HG03280 (cell line): ENCODE results near the gene SEMA3D.

Source experiments
- ATAC-seq: cut with Tn5 transposase; IDR thresholded peaks from one replicate; pipeline ENCODE4 v1.9.1; 2021; ENCODE audit warnings: mild to moderate bottlenecking, moderate library complexity; ENCODE audit not compliant: unreplicated experiment

Gene SEMA3D

GRCh38 chr7:85186521-85187241, at the start of gene SEMA3D:
TSS of gene SEMA3D (minus strand) at chr7:85187056. CDS start at chr7:85121891, 65,165 bp downstream.
- peak; percentile 65 for ATAC-seq

- ATAC-seq: no peak
Measured at GRCh38 chr7:85234730-85235129, 47.9 kb upstream of the SEMA3D start.

- no peak for ATAC-seq
Measured at GRCh38 chr7:85232068-85232467, 45.2 kb upstream of the SEMA3D start.

GRCh38 chr7:85230623-85231022, 43.8 kb upstream of the SEMA3D start:
- ATAC-seq: no peak

GRCh38 chr7:85229544-85229943, 42.7 kb upstream of the SEMA3D start:
- ATAC-seq: no peak

- no peak for ATAC-seq
Measured at GRCh38 chr7:85226361-85227085, 39.7 kb upstream of the SEMA3D start.

- no peak for ATAC-seq
Measured at GRCh38 chr7:85224171-85224570, 37.3 kb upstream of the SEMA3D start.

GRCh38 chr7:85222522-85222921, 35.7 kb upstream of the SEMA3D start:
- ATAC-seq: no peak

GRCh38 chr7:85221796-85222195, 34.9 kb upstream of the SEMA3D start:
- ATAC-seq: no peak

GRCh38 chr7:85220651-85221050, 33.8 kb upstream of the SEMA3D start:
- no peak for ATAC-seq

GRCh38 chr7:85220023-85220422, 33.2 kb upstream of the SEMA3D start:
- ATAC-seq: no peak

GRCh38 chr7:85217085-85217484, 30.2 kb upstream of the SEMA3D start:
- ATAC-seq: no peak

GRCh38 chr7:85215098-85215497, 28.2 kb upstream of the SEMA3D start:
- ATAC-seq: no peak

GRCh38 chr7:85213500-85213899, 26.6 kb upstream of the SEMA3D start:
- no peak for ATAC-seq

- ATAC-seq: no peak
Measured at GRCh38 chr7:85205754-85206153, 18.9 kb upstream of the SEMA3D start.

GRCh38 chr7:85204496-85204895, 17.6 kb upstream of the SEMA3D start:
- no peak for ATAC-seq

GRCh38 chr7:85204061-85204460, 17.2 kb upstream of the SEMA3D start:
- ATAC-seq: no peak

GRCh38 chr7:85201209-85201608, 14.4 kb upstream of the SEMA3D start:
- ATAC-seq: no peak

GRCh38 chr7:85196696-85197095, 9.8 kb upstream of the SEMA3D start:
- no peak for ATAC-seq

- ATAC-seq: no peak
Measured at GRCh38 chr7:85191383-85191782, 4.5 kb upstream of the SEMA3D start.

- ATAC-seq: peak; percentile 20
Measured at GRCh38 chr7:85186083-85186520, 754 bp downstream of the SEMA3D start.

GRCh38 chr7:85185424-85186082, 1.3 kb downstream of the SEMA3D start:
- no peak for ATAC-seq
